Measurements from ENCODE around the gene PCDHGA5. TPM values are rescaled to one million over a fixed set of nuclear protein-coding genes. Genes with fewer than 3 reads are reported as not detected.
"Not testable (repeated sequence)": the region's sequence is repeated elsewhere in the genome, so short reads cannot be mapped to it uniquely, and the experiment has no call there.

PCDHGA5 gene
- total RNA-seq, 1 experiment from 2014 or later: 0.62 TPM

GRCh38 chr5:141411575-141411974, 47.6 kb downstream of the PCDHGA5 start:
- no peak for DNase-seq (ENCODE audit: extremely low read depth, low read depth)

GRCh38 chr5:141412854-141413539, 49.0 kb downstream of the PCDHGA5 start, which contains the start of gene PCDHGA10:
Gene PCDHGA10 (plus strand): TSS chr5:141412987. CDS start chr5:141413176, 189 bp downstream.
- DNase-seq (ENCODE audit: extremely low read depth, low read depth): peak; percentile 82

GRCh38 chr5:141413540-141414069, 49.6 kb downstream of the PCDHGA5 start:
- DNase-seq (ENCODE audit: extremely low read depth, low read depth): no peak

- DNase-seq (ENCODE audit: extremely low read depth, low read depth): not testable (repeated sequence)
Measured at GRCh38 chr5:141414548-141415274, 50.7 kb downstream of the PCDHGA5 start.

- DNase-seq (ENCODE audit: extremely low read depth, low read depth): not testable (repeated sequence)
Measured at GRCh38 chr5:141415275-141415618, 51.3 kb downstream of the PCDHGA5 start.

Other genes starting within 250 kb of the PCDHGA5 start
- gene PCDHB4, start 242.3 kb upstream of the PCDHGA5 start, total RNA-seq (2014; rRNA removed; shearing (Covaris generic)): not detected in 2 replicates
- gene PCDHB5, start 229.0 kb upstream of the PCDHGA5 start, total RNA-seq (2014; rRNA removed; shearing (Covaris generic)): 0.07 TPM in 1 of 2 replicates, not detected in the other
- gene PCDHB6, start 214.1 kb upstream of the PCDHGA5 start, total RNA-seq (2014; rRNA removed; shearing (Covaris generic)): not detected in 2 replicates
- gene PCDHB7, start 191.5 kb upstream of the PCDHGA5 start, total RNA-seq (2014; rRNA removed; shearing (Covaris generic)): 0.17 and 0.25 TPM in 2 replicates
- 0.14 and 0.22 TPM in 2 replicates for gene PCDHB8, start 186.4 kb upstream of the PCDHGA5 start, total RNA-seq (2014; rRNA removed; shearing (Covaris generic))
- 0.32 and 0.69 TPM in 2 replicates for gene PCDHB16, start 181.8 kb upstream of the PCDHGA5 start, total RNA-seq (2014; rRNA removed; shearing (Covaris generic))
- gene PCDHB9, start 177.0 kb upstream of the PCDHGA5 start, total RNA-seq (2014; rRNA removed; shearing (Covaris generic)): 0.40 and 0.69 TPM in 2 replicates
- gene PCDHB10, start 171.8 kb upstream of the PCDHGA5 start, total RNA-seq (2014; rRNA removed; shearing (Covaris generic)): 0.35 and 0.72 TPM in 2 replicates
- 5.4 and 6.0 TPM in 2 replicates for gene PCDHB11, start 164.5 kb upstream of the PCDHGA5 start, total RNA-seq (2014; rRNA removed; shearing (Covaris generic))
- 0.75 and 0.99 TPM in 2 replicates for gene PCDHB12, start 155.4 kb upstream of the PCDHGA5 start, total RNA-seq (2014; rRNA removed; shearing (Covaris generic))
- gene PCDHB13, start 150.2 kb upstream of the PCDHGA5 start, total RNA-seq (2014; rRNA removed; shearing (Covaris generic)): 2.2 and 2.5 TPM in 2 replicates
- 2.7 and 2.8 TPM in 2 replicates for gene PCDHB14, start 140.8 kb upstream of the PCDHGA5 start, total RNA-seq (2014; rRNA removed; shearing (Covaris generic))
- 0.12 and 0.20 TPM in 2 replicates for gene PCDHB15, start 118.8 kb upstream of the PCDHGA5 start, total RNA-seq (2014; rRNA removed; shearing (Covaris generic))
- not detected in 2 replicates for gene SLC25A2, start 60.1 kb upstream of the PCDHGA5 start, total RNA-seq (2014; rRNA removed; shearing (Covaris generic))
- gene TAF7, start 43.4 kb upstream of the PCDHGA5 start, total RNA-seq (2014; rRNA removed; shearing (Covaris generic)): 91.7 and 130 TPM in 2 replicates
- 0.72 and 1.6 TPM in 2 replicates for gene PCDHGA1, start 33.6 kb upstream of the PCDHGA5 start, total RNA-seq (2014; rRNA removed; shearing (Covaris generic))
- gene PCDHGA2, start 25.4 kb upstream of the PCDHGA5 start, total RNA-seq (2014; rRNA removed; shearing (Covaris generic)): 0.12 TPM in 2 replicates
- 0.17 TPM in 1 of 2 replicates, not detected in the other for gene PCDHGA3, start 20.3 kb upstream of the PCDHGA5 start, total RNA-seq (2014; rRNA removed; shearing (Covaris generic))
- 1.1 and 2.6 TPM in 2 replicates for gene PCDHGB1, start 14.1 kb upstream of the PCDHGA5 start, total RNA-seq (2014; rRNA removed; shearing (Covaris generic))
- 0.79 and 1.3 TPM in 2 replicates for gene PCDHGA4, start 9.1 kb upstream of the PCDHGA5 start, total RNA-seq (2014; rRNA removed; shearing (Covaris generic))
- gene PCDHGB2, start 4.2 kb upstream of the PCDHGA5 start, total RNA-seq (2014; rRNA removed; shearing (Covaris generic)): 1.8 and 2.0 TPM in 2 replicates
- gene PCDHGB3, start 6.1 kb downstream of the PCDHGA5 start, total RNA-seq (2014; rRNA removed; shearing (Covaris generic)): 0.52 and 1.1 TPM in 2 replicates
- 1.1 and 1.2 TPM in 2 replicates for gene PCDHGA6, start 9.7 kb downstream of the PCDHGA5 start, total RNA-seq (2014; rRNA removed; shearing (Covaris generic))
- 0.54 and 0.55 TPM in 2 replicates for gene PCDHGA7, start 18.6 kb downstream of the PCDHGA5 start, total RNA-seq (2014; rRNA removed; shearing (Covaris generic))
- gene PCDHGB4, start 23.5 kb downstream of the PCDHGA5 start, total RNA-seq (2014; rRNA removed; shearing (Covaris generic)): 5.5 and 5.6 TPM in 2 replicates
- 0.97 and 1.4 TPM in 2 replicates for gene PCDHGA8, start 28.5 kb downstream of the PCDHGA5 start, total RNA-seq (2014; rRNA removed; shearing (Covaris generic))
- gene PCDHGB5, start 33.8 kb downstream of the PCDHGA5 start, total RNA-seq (2014; rRNA removed; shearing (Covaris generic)): 0.72 and 1.6 TPM in 2 replicates
- gene PCDHGA9, start 38.6 kb downstream of the PCDHGA5 start, total RNA-seq (2014; rRNA removed; shearing (Covaris generic)): 0.92 and 1.6 TPM in 2 replicates
- gene PCDHGB6, start 43.9 kb downstream of the PCDHGA5 start, total RNA-seq (2014; rRNA removed; shearing (Covaris generic)): 0.55 and 0.62 TPM in 2 replicates
- gene PCDHGA10, start 48.8 kb downstream of the PCDHGA5 start, total RNA-seq (2014; rRNA removed; shearing (Covaris generic)): 5.1 TPM in 2 replicates
- 0.79 and 0.89 TPM in 2 replicates for gene PCDHGB7, start 53.5 kb downstream of the PCDHGA5 start, total RNA-seq (2014; rRNA removed; shearing (Covaris generic))
- 0.52 and 0.87 TPM in 2 replicates for gene PCDHGA11, start 56.9 kb downstream of the PCDHGA5 start, total RNA-seq (2014; rRNA removed; shearing (Covaris generic))
- gene PCDHGA12, start 66.3 kb downstream of the PCDHGA5 start, total RNA-seq (2014; rRNA removed; shearing (Covaris generic)): 0.20 and 0.42 TPM in 2 replicates
- gene PCDHGC3, start 111.8 kb downstream of the PCDHGA5 start, total RNA-seq (2014; rRNA removed; shearing (Covaris generic)): 5.9 and 7.0 TPM in 2 replicates
- 0.12 TPM in 2 replicates for gene PCDHGC4, start 120.9 kb downstream of the PCDHGA5 start, total RNA-seq (2014; rRNA removed; shearing (Covaris generic))
- 0.30 TPM in 1 of 2 replicates, not detected in the other for gene PCDHGC5, start 124.9 kb downstream of the PCDHGA5 start, total RNA-seq (2014; rRNA removed; shearing (Covaris generic))